OCI-LY7 (cell line): ENCODE results near the gene ACTL8.

Source experiments
- CTCF ChIP-seq: fragments of 200-600 bp; sonication (generic); conservative IDR thresholded peaks from 2 replicates; pipeline ENCODE4 v1.5.1; 2014; ENCODE audit warnings: mild to moderate bottlenecking, antibody characterized with exemption, low read length, moderate library complexity, mixed read lengths
- EZH2phosphoT487 ChIP-seq: fragments of 200-600 bp; sonication (generic); IDR thresholded peaks from 2 replicates; pipeline ENCODE4 v1.6.1; 2018; ENCODE audit warnings: low read depth, borderline replicate concordance, mild to moderate bottlenecking, mixed run types, antibody characterized with exemption, low read length, moderate library complexity, mixed read lengths

GRCh38 chr1:17857996-17858395, 102.9 kb downstream of the ACTL8 start:
- no peak for TF ChIP-seq CTCF
- no peak for TF ChIP-seq EZH2phosphoT487
